K562 (cell line): ENCODE results near the gene OXT. TPM values are rescaled to one million over a fixed set of nuclear protein-coding genes. Genes with fewer than 3 reads are reported as not detected.
A peak's percentile ranks its signal among the peaks of the same experiment; 100 is the strongest.

Source experiments
- ATAC-seq: fragments of 200-7000 bp; cut with Tn5 transposase; 3 replicates; pipeline ENCODE4 v1.9.1; 2020; ENCODE audit warnings: moderate library complexity
- BruUV-seq: library from RNA; stranded (reverse); fragments of 400-500 nt; replicated peaks from 2 replicates; lab custom pipeline; 2021; lab: Mats Ljungman, UMichigan
- CTCF ChIA-PET: fragments of 300-600 bp; formaldehyde crosslinking; extraction: SDS; loops from one replicate; lab custom pipeline; 2021; ENCODE audit warnings: low intra/inter-chr PET ratio; lab: Yijun Ruan, JAX
- POLR2A ChIA-PET: fragments of 300-600, 350-650 bp; sonication (Branson Sonifier 250); formaldehyde crosslinking; extraction: SDS; loops from one replicate; lab custom pipeline; 2021; ENCODE audit warnings: antibody characterized with exemption, inconsistent platforms; lab: Yijun Ruan, JAX
- DNase-seq, 4 experiments: peaks; one replicate each; pipeline versions ENCODE4 v3.0.0 to v3.0.0-alpha.2; 2011 to 2018; ENCODE audit warnings: low spot score in 3 of 4, mixed read lengths in 3 of 4; ENCODE audit errors: extremely low read depth in 1 of 4
- FAIRE-seq: peaks from 2 replicates; lab custom pipeline; 2011; peaks lifted over from hg19 to GRCh38; lab: Jason Lieb, UNC
- H2AFZ ChIP-seq: 2 replicates; pipeline ENCODE4 v1.6.0; 2011; ENCODE audit warnings: low read depth, low read length, control low read depth, inconsistent platforms
- H3K27ac ChIP-seq: fragments of 200-600 bp; 3 replicates; pipeline ENCODE4 v1.8.0; 2011; ENCODE audit warnings: low read depth, mild to moderate bottlenecking, control low read depth, inconsistent platforms, low read length, moderate library complexity, mixed read lengths; ENCODE audit errors: extremely low read depth
- H3K27me3 ChIP-seq, 2 experiments: fragments of 300-600 bp in 1 of 2; 2 replicates in 1 of 2; 3 replicates in 1 of 2; pipeline versions ENCODE4 v1.6.0 to v1.8.0; 2011; ENCODE audit warnings: inconsistent platforms in 2 of 2, low read length in 2 of 2, mild to moderate bottlenecking in 1 of 2, mixed read lengths in 1 of 2, moderate library complexity in 1 of 2; ENCODE audit not compliant: control insufficient read depth in 2 of 2, insufficient read depth in 2 of 2
- H3K36me3 ChIP-seq: fragments of 300-600 bp; 3 replicates; pipeline ENCODE4 v1.8.0; 2011; ENCODE audit warnings: mild to moderate bottlenecking, low read length, inconsistent platforms; ENCODE audit not compliant: control insufficient read depth, insufficient read depth
- H3K4me1 ChIP-seq, 2 experiments: fragments of 200-600 bp in 1 of 2; replicated peaks in 1 of 2; 2 replicates in 1 of 2; 3 replicates in 1 of 2; pipeline versions ENCODE4 v1.5.1 to v1.8.0; 2011; ENCODE audit warnings: inconsistent platforms in 2 of 2, low read length in 2 of 2, mild to moderate bottlenecking in 1 of 2, mixed read lengths in 1 of 2, moderate library complexity in 1 of 2; ENCODE audit not compliant: control insufficient read depth in 2 of 2, insufficient read depth in 2 of 2
- H3K4me2 ChIP-seq: 2 replicates; pipeline ENCODE4 v1.6.1; 2011; ENCODE audit warnings: low read length, control low read depth, inconsistent platforms, mixed read lengths; ENCODE audit not compliant: insufficient read depth
- H3K4me3 ChIP-seq: fragments of 200-600 bp; sonication (generic), shearing (Covaris generic); 2 replicates; pipeline ENCODE4 v1.5.1; 2016; ENCODE audit warnings: control low read depth, inconsistent platforms
- H3K79me2 ChIP-seq: fragments of 200-600 bp; 3 replicates; pipeline ENCODE4 v1.8.0; 2011; ENCODE audit warnings: low read length, inconsistent platforms; ENCODE audit not compliant: control insufficient read depth, insufficient read depth
- H3K9ac ChIP-seq, 2 experiments: 2 replicates each; pipeline versions ENCODE4 v1.6.0 to v1.6.1; 2011; ENCODE audit warnings: low read depth in 2 of 2, low read length in 2 of 2, control low read depth in 1 of 2, inconsistent platforms in 1 of 2, mild to moderate bottlenecking in 1 of 2, mixed read lengths in 1 of 2; ENCODE audit not compliant: insufficient read depth in 1 of 2
- H3K9me1 ChIP-seq: one replicate; pipeline ENCODE4 v1.6.0; 2011; ENCODE audit warnings: inconsistent platforms, mild to moderate bottlenecking, low read length, moderate library complexity; ENCODE audit not compliant: control insufficient read depth, insufficient read depth
- H3K9me3 ChIP-seq: replicated peaks from 2 replicates; pipeline ENCODE4 v1.5.1; 2011; ENCODE audit warnings: low read depth, low read length, inconsistent platforms; ENCODE audit not compliant: control insufficient read depth, insufficient read depth
- H4K20me1 ChIP-seq: replicated peaks from 2 replicates; pipeline ENCODE4 v1.6.1; 2011; ENCODE audit warnings: low read length, inconsistent platforms, mixed read lengths; ENCODE audit not compliant: control insufficient read depth, insufficient read depth
- FOSL1 ChIP-seq: fragments of 200-800 bp; sonication (Bioruptor generic); conservative IDR thresholded peaks from 2 replicates; pipeline ENCODE4 v1.6.1; 2016; ENCODE audit warnings: missing genetic modification characterization, missing compliant biosample characterization
- WGBS: fragments of 100-300 bp; shearing (Covaris generic); methylation state at CpG from one replicate; pipeline ENCODE4 v1.1.6; 2016; ENCODE audit warnings: low coverage, mixed read lengths; ENCODE audit not compliant: insufficient coverage; ENCODE audit errors: missing lambda C conversion rate; 5-methylcytosine and 5-hydroxymethylcytosine counted together
- in situ Hi-C: fragments of 300-500 bp; cut with MboI; formaldehyde crosslinking; loops from 4 replicates; pipeline ENCODE4 v1.15.0; 2018; ENCODE audit warnings: inconsistent platforms, mixed read lengths
- intact Hi-C: fragments of 100-400 bp; cut with micrococcal nuclease; formaldehyde crosslinking; loops from 2 replicates; pipeline ENCODE4 v1.14.2; 2022
- polyA plus RNA-seq, 8 experiments: library from polyadenylated mRNA; depleted of rRNA in 4 of 8; stranded (reverse) in 5 of 8; unstranded in 3 of 8; fragments of >200 nt; fragmentation: Nextera tagmentation in 2 of 8; fragmentation: Illumina TruSeq in 1 of 8; extraction: Ambion mirVana in 2 of 8; extraction: Trizol in 1 of 8; gene quantifications; 2 replicates each; pipeline versions ENCODE4 v1.2.1 to v1.2.3, GENCODE V29; 2011 to 2014; ENCODE audit warnings: inconsistent platforms in 1 of 8, missing spikeins in 1 of 8
- total RNA-seq, 7 experiments: library from RNA; depleted of rRNA in 6 of 7; stranded (reverse); fragments of >200 nt in 6 of 7; fragmentation: Illumina TruSeq in 2 of 7; extraction: Trizol in 2 of 7; gene quantifications; 2 replicates each; pipeline versions ENCODE4 v1.2.1 to v1.2.3, GENCODE V29; 2011 to 2021; ENCODE audit warnings: low replicate concordance in 1 of 7
- TF ChIP-seq, protein P1 (sequence below): fragments of 450-650 bp; IDR thresholded peaks from 2 replicates; pipeline ENCODE4 v1.6.1; 2016; ENCODE audit warnings: low read depth, mild to moderate bottlenecking, moderate library complexity

The OXT gene
- total and polyA plus RNA-seq, 9 of the 15 experiments (the other 6 are each of a cell fraction or from before 2014, with no cell fraction given): not detected

DNA sequence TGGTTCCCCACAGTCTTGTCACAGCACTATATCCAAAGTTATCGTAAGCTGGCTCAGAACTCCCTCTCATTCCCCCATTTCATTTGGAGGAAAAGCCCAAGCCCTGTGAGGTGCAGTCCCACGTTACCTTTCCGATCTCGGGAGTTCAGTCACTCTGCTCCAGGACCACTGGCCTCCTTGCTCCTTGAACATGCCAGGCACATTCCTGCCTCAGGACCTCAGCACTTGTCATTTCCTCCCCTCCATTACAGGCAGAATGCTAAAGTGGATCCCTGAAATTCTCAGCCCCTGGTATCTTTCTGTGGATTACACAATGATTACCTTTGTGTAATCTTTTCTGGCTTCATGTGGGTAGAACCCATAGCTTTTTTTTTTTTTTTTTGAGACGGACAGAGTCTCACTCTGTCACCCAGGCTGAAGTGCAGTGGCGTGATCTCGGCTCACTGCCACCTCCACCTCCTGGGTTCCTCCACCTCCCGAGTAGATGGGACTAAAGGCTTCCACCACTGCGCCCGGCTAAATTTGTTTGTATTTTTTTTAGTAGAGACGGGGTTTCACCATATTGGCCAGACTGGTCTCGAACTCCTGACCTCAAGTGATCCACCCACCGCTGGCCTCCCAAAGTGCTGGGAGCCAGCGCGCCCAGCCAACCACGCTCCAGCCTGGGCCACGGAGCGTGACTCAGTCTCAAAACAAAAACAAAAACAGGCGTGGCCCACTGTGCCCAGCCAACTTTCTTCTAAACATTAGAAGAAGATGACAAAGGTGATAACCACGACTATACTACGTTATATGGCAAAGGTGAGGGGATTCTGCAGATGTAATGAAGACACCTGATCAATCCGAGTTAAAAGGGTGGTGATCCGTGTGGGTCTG lies 4.0 kb upstream of the OXT start:
- no peaks in the 10 kb centered on the region for H4K20me1 ChIP-seq
- no peak overlapping the region for H3K27ac ChIP-seq
- H3K4me3 ChIP-seq: no peak overlapping the region
- H3K9me3 ChIP-seq: no peaks in the 10 kb centered on the region
- ATAC-seq (no peak), FAIRE-seq (no peak), DNase-seq (peak in 1 of 4 experiments; percentile 2)
- peaks cover 0 to 12% of the 10 kb centered on the region in 2 experiments; a peak in 2 of 5 replicates for H3K4me1 ChIP-seq
- WGBS: 33% methylated on average over 18 of the region's 23 CpGs
- no peaks in the 10 kb centered on the region for H3K79me2 ChIP-seq
- ChIA-PET POLR2A (interaction anchor here (1.5 kb wide), 1 partner anchor 10 kb away, joined by 3 read pairs; no protein-coding TSS in a partner anchor), CTCF (no interaction called here)
- no peak overlapping the region; a peak in 1 of 4 replicates for H3K9ac ChIP-seq
- TF ChIP-seq, protein P1, sequence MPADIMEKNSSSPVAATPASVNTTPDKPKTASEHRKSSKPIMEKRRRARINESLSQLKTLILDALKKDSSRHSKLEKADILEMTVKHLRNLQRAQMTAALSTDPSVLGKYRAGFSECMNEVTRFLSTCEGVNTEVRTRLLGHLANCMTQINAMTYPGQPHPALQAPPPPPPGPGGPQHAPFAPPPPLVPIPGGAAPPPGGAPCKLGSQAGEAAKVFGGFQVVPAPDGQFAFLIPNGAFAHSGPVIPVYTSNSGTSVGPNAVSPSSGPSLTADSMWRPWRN: no peak
- 0 out of 2 replicates have a peak, but pooled peaks have one; percentile 22 for TF ChIP-seq FOSL1 (tag)
- no peak overlapping the region for H2AFZ ChIP-seq
- no peaks in the 10 kb centered on the region for H3K36me3 ChIP-seq
- intact Hi-C loops: loop anchor here (5.0 kb wide), 1 partner anchor 40 kb away; no protein-coding TSS in a partner anchor
- no peaks in the 10 kb centered on the region for H3K27me3 ChIP-seq
- in situ Hi-C loops: no loop called here
- BruUV-seq: no TSS peak
- no peak overlapping the region for H3K4me2 ChIP-seq
- H3K9me1 ChIP-seq: no peaks in the 10 kb centered on the region
